Stimulated activated CD4-positive, alpha-beta T cell treated with anti-CD3 and anti-CD28 coated beads, Interleukin-4, amount 100 ng/mL, for 1 hour (primary cell): ENCODE measurements around the gene GATA3.

Experiments
- DNase-seq: peaks from one replicate; pipeline ENCODE4 v3.0.0-alpha.2; 2020

The GATA3 gene

GRCh38 chr10:8069108-8069507 lies 14.6 kb downstream of the GATA3 start:
- no peak for DNase-seq

- no peak for DNase-seq
These were observed 15.1 kb downstream of the GATA3 start for GRCh38 chr10:8069627-8070026.

- no peak for DNase-seq
These were observed 16.0 kb downstream of the GATA3 start for GRCh38 chr10:8070440-8070839.

GRCh38 chr10:8071006-8071405 lies 16.5 kb downstream of the GATA3 start:
- no peak for DNase-seq

- DNase-seq = no peak
These were observed 17.2 kb downstream of the GATA3 start for GRCh38 chr10:8071666-8072065.

- DNase-seq = no peak
These were observed 17.7 kb downstream of the GATA3 start for GRCh38 chr10:8072211-8072610.

- no peak for DNase-seq
These were observed 19.4 kb downstream of the GATA3 start for GRCh38 chr10:8073691-8074416.

- DNase-seq = no peak
These were observed 20.4 kb downstream of the GATA3 start for GRCh38 chr10:8074881-8075280.

GRCh38 chr10:8075282-8076260 lies 21.1 kb downstream of the GATA3 start:
- DNase-seq = no peak

- no peak for DNase-seq
These were observed 22.4 kb downstream of the GATA3 start for GRCh38 chr10:8076933-8077332.

GRCh38 chr10:8078027-8078426 lies 23.5 kb downstream of the GATA3 start:
- no peak for DNase-seq

GRCh38 chr10:8079126-8079525 lies 24.6 kb downstream of the GATA3 start:
- no peak for DNase-seq

GRCh38 chr10:8084799-8085198 lies 30.3 kb downstream of the GATA3 start:
- no peak for DNase-seq

GRCh38 chr10:8085251-8085650 lies 30.8 kb downstream of the GATA3 start:
- no peak for DNase-seq

- DNase-seq = no peak
These were observed 31.8 kb downstream of the GATA3 start for GRCh38 chr10:8086315-8086714.

GRCh38 chr10:8088504-8088903 lies 34.0 kb downstream of the GATA3 start:
- no peak for DNase-seq

- no peak for DNase-seq
These were observed 37.9 kb downstream of the GATA3 start for GRCh38 chr10:8092428-8092827.

- DNase-seq = no peak
These were observed 41.5 kb downstream of the GATA3 start for GRCh38 chr10:8095959-8096358.

- no peak for DNase-seq
These were observed 42.4 kb downstream of the GATA3 start for GRCh38 chr10:8096931-8097330.

GRCh38 chr10:8100366-8100765 lies 45.9 kb downstream of the GATA3 start:
- DNase-seq = no peak

- no peak for DNase-seq
These were observed 48.4 kb downstream of the GATA3 start for GRCh38 chr10:8102708-8103401.

- DNase-seq = no peak
These were observed 49.1 kb downstream of the GATA3 start for GRCh38 chr10:8103543-8103942.

GRCh38 chr10:8104005-8104404 lies 49.5 kb downstream of the GATA3 start:
- no peak for DNase-seq
